Prostate gland (tissue), 2 donors: ENCODE measurements around the gene WDR19.

ENCODE experiments used
- POLR2A ChIP-seq: fragments of 450-650 bp; IDR thresholded peaks from one replicate; pipeline ENCODE4 v1.6.1; 2016; ENCODE audit warnings: antibody characterized with exemption, mild to moderate bottlenecking
- POLR2AphosphoS5 ChIP-seq: sonication (generic); formaldehyde crosslinking; IDR thresholded peaks from one replicate; pipeline ENCODE4 v1.6.1; 2017; ENCODE audit warnings: antibody characterized with exemption
- TF ChIP-seq, protein P1 (sequence below), 4 experiments: fragments of 200-600 bp in 2 of 4; fragments of 450-650 bp in 2 of 4; sonication (generic) in 2 of 4; IDR thresholded peaks; 1 replicate in 3 of 4; 2 replicates in 1 of 4; pipeline ENCODE4 v1.5.1; 2016 to 2019; ENCODE audit warnings: antibody characterized with exemption in 4 of 4, mild to moderate bottlenecking in 2 of 4, moderate library complexity in 2 of 4

DNA sequence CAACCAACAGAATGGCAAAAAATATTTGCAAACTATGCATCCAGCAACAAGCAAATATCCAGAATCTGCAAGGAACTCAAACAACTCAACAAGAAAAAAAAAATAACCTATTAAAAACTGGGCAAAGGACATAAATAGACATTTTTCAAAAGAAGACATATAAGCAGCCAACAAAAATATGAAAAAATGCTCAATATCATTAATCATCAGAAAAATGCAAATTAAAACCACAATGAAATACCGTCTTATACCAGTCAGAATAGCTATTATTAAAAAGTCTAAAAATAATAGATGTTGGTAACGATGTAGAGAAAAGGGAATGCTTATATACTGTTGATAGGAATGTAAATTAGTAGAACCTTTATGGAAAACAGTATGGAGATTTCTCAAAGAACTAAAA is 53.4 kb downstream of the WDR19 start:
- TF ChIP-seq, protein P1, sequence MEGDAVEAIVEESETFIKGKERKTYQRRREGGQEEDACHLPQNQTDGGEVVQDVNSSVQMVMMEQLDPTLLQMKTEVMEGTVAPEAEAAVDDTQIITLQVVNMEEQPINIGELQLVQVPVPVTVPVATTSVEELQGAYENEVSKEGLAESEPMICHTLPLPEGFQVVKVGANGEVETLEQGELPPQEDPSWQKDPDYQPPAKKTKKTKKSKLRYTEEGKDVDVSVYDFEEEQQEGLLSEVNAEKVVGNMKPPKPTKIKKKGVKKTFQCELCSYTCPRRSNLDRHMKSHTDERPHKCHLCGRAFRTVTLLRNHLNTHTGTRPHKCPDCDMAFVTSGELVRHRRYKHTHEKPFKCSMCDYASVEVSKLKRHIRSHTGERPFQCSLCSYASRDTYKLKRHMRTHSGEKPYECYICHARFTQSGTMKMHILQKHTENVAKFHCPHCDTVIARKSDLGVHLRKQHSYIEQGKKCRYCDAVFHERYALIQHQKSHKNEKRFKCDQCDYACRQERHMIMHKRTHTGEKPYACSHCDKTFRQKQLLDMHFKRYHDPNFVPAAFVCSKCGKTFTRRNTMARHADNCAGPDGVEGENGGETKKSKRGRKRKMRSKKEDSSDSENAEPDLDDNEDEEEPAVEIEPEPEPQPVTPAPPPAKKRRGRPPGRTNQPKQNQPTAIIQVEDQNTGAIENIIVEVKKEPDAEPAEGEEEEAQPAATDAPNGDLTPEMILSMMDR (IDR thresholded peaks at IDR 0.05), result no peak
- TF ChIP-seq POLR2A, result no peak
- TF ChIP-seq POLR2AphosphoS5, result no peak
